ENCODE measurements around the gene SH3BGR.

The SH3BGR gene

GRCh38 chr21:39472786-39473185 lies 21.0 kb downstream of the SH3BGR start:
- H3K27ac Mint-ChIP-seq = no peak overlapping the region
- H3K4me3 Mint-ChIP-seq = no peak overlapping the region
- H3K27me3 Mint-ChIP-seq = peaks cover 0 to 6% of the 10 kb centered on the region in 2 donors
- no peaks in the 10 kb centered on the region for H3K4me1 Mint-ChIP-seq (ENCODE audit: low read depth in 2 of 2)
- ATAC-seq (replicated peaks) (no peak), DNase-seq (no peak)
- no peaks in the 10 kb centered on the region for H3K9me3 Mint-ChIP-seq
- no peaks in the 10 kb centered on the region for H3K36me3 Mint-ChIP-seq (ENCODE audit: insufficient read depth)

GRCh38 chr21:39474611-39475010 lies 22.8 kb downstream of the SH3BGR start:
- Mint-ChIP-seq H3K4me3 (no peak overlapping the region), H3K27me3 (peaks cover 0 to 11% of the 10 kb centered on the region in 2 donors), H3K9me3 (no peaks in the 10 kb centered on the region), H3K36me3 (ENCODE audit: insufficient read depth) (peaks cover 3% of the 10 kb centered on the region), H3K4me1 (ENCODE audit: low read depth in 2 of 2) (no peaks in the 10 kb centered on the region), H3K27ac (no peak overlapping the region)
- ATAC-seq (replicated peaks) (no peak), DNase-seq (no peak)

DNA sequence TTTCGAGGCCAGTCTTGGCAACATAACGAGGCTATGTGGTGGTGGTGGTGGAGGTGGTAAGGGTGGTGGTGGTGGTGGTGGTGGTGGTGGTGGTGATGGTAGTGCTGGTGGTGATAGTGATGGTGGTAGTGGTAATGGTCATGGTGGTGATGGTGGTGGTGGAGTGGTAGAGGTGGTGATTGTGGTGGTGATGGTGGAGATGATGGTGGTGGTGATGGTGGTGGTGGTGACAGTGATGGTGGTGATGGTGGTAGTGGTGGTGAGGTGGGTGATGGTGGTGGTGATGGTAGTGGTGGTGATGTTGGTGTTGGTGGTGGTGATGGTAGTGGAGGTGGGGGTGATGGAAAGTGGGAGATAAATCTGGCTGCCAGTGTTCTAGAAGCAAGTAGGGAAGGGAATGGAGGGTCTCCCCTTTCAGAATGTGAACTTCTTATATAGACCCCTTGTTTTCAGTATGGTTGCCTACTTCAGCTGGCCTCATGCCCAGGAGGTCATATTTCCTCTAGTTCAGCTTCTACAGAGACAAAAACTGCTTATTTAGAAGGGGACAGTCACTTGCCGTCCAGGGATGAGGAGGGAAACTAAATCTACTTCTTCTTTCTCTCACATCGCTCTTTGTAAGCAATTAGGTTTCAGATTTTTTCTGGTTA lies 27.5 kb downstream of the SH3BGR start:
- Mint-ChIP-seq H3K36me3 (ENCODE audit: insufficient read depth) (peaks cover 3% of the 10 kb centered on the region), H3K9me3 (no peaks in the 10 kb centered on the region), H3K27ac (no peak overlapping the region), H3K4me1 (ENCODE audit: low read depth in 2 of 2) (no peaks in the 10 kb centered on the region), H3K27me3 (peaks cover 14 to 20% of the 10 kb centered on the region in 2 donors), H3K4me3 (no peak overlapping the region)
- no peak for DNase-seq
- ATAC-seq (replicated peaks) = no peak

DNA sequence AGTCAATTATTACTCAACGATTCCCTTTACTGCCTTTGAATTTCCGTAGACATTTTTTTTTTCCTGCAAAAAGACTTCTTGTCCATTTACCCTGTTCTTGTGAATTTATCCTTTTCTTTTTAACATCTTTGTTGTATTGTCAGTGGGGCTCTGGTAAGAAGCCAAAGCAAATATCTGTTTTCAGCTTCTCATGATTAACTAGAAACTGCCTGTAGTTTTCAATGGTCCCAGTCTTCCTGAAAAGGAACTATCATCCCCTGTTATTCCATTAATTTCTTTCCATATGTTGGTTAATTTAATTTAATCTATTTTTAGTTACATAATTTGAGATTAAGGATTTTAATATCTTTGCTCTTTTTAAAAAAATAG lies 28.0 kb downstream of the SH3BGR start:
- H3K4me1 Mint-ChIP-seq (ENCODE audit: low read depth in 2 of 2) = no peaks in the 10 kb centered on the region
- H3K4me3 Mint-ChIP-seq = no peak overlapping the region
- DNase-seq (no peak), ATAC-seq (replicated peaks) (no peak)
- no peaks in the 10 kb centered on the region for H3K9me3 Mint-ChIP-seq
- peaks cover 3% of the 10 kb centered on the region for H3K36me3 Mint-ChIP-seq (ENCODE audit: insufficient read depth)
- peaks cover 14 to 20% of the 10 kb centered on the region in 2 donors for H3K27me3 Mint-ChIP-seq
- no peak overlapping the region for H3K27ac Mint-ChIP-seq

- Mint-ChIP-seq H3K27ac (no peak overlapping the region), H3K36me3 (ENCODE audit: insufficient read depth) (peaks cover 3% of the 10 kb centered on the region)
Measured at GRCh38 chr21:39480271-39480670, 28.5 kb downstream of the SH3BGR start.

DNA sequence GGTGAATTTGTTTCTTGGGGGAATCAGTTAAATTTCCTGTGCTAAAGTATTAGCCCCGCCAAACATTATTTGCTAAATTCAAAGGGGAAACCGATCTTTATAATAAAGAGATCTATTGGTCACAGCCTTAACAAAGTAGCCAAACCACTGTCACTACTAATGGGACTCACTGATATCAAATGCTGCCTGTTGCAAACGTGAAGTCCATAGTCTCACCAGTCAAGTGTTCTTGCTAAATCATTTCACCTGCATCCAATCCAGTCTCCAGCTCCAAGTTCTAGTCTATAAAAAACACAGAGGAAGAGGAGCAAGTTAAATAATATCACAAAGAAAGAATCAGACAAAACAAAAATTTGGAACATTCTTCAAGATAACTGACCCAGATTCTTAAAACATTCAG lies 30.1 kb downstream of the SH3BGR start:
- DNase-seq = no peak
- Mint-ChIP-seq H3K4me3 (no peak overlapping the region), H3K27me3 (peaks cover 14 to 20% of the 10 kb centered on the region in 2 donors), H3K36me3 (ENCODE audit: insufficient read depth) (peaks cover 3% of the 10 kb centered on the region), H3K27ac (no peak overlapping the region), H3K4me1 (ENCODE audit: low read depth in 2 of 2) (no peaks in the 10 kb centered on the region), H3K9me3 (no peaks in the 10 kb centered on the region)
- no peak for ATAC-seq (replicated peaks)

More at GRCh38 chr21:39480271-39480670, 28.5 kb downstream of the SH3BGR start:
- Mint-ChIP-seq H3K9me3 (no peaks in the 10 kb centered on the region), H3K4me1 (ENCODE audit: low read depth in 2 of 2) (no peaks in the 10 kb centered on the region), H3K4me3 (no peak overlapping the region), H3K27me3 (peaks cover 14 to 20% of the 10 kb centered on the region in 2 donors)
- ATAC-seq (replicated peaks) (no peak), DNase-seq (no peak)

DNA sequence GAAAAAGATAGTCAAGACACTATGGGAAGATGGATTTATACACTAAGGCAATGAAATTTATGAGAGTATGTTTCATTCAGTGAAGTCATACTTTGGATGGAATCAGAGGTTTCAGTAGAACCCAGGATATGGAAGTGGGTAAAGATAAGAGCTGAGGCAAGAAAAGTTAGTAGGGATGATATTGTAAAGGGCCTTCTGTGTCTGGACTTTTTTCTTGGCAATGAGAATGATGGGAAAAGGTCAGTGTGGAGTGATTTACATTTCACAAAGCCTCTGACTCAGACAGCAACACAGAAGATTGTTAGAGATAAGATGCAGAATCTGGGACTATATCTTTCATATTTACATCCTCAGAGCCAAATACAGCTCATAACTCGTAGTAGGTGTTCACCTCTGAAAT lies 32.1 kb downstream of the SH3BGR start:
- no peaks in the 10 kb centered on the region for H3K4me1 Mint-ChIP-seq (ENCODE audit: low read depth in 2 of 2)
- DNase-seq (no peak), ATAC-seq (replicated peaks) (no peak)
- H3K4me3 Mint-ChIP-seq = no peak overlapping the region
- H3K9me3 Mint-ChIP-seq = no peaks in the 10 kb centered on the region
- no peak overlapping the region for H3K27ac Mint-ChIP-seq
- H3K36me3 Mint-ChIP-seq (ENCODE audit: insufficient read depth) = peaks cover 3% of the 10 kb centered on the region
- peaks cover 14 to 15% of the 10 kb centered on the region in 2 donors for H3K27me3 Mint-ChIP-seq

- Mint-ChIP-seq H3K9me3 (no peaks in the 10 kb centered on the region), H3K4me3 (no peak overlapping the region), H3K36me3 (ENCODE audit: insufficient read depth) (no peaks in the 10 kb centered on the region), H3K4me1 (ENCODE audit: low read depth in 2 of 2) (no peaks in the 10 kb centered on the region), H3K27me3 (peaks cover 14 to 15% of the 10 kb centered on the region in 2 donors), H3K27ac (no peak overlapping the region)
- DNase-seq (no peak), ATAC-seq (replicated peaks) (no peak)
Measured at GRCh38 chr21:39484711-39485276, 33.0 kb downstream of the SH3BGR start.

- Mint-ChIP-seq H3K27me3 (peaks cover 5 to 11% of the 10 kb centered on the region in 2 donors), H3K36me3 (ENCODE audit: insufficient read depth) (peaks cover 3% of the 10 kb centered on the region), H3K9me3 (peaks cover 0 to under 1% of the 10 kb centered on the region in 2 donors), H3K27ac (no peak overlapping the region), H3K4me3 (no peak overlapping the region), H3K4me1 (ENCODE audit: low read depth in 2 of 2) (no peaks in the 10 kb centered on the region)
- ATAC-seq (replicated peaks) (no peak), DNase-seq (no peak)
Measured at GRCh38 chr21:39489380-39489924, 37.7 kb downstream of the SH3BGR start.

GRCh38 chr21:39499156-39499555 lies 47.4 kb downstream of the SH3BGR start:
- ATAC-seq (replicated peaks) = no peak
- H3K27me3 Mint-ChIP-seq = peaks cover 0 to 9% of the 10 kb centered on the region in 2 donors
- H3K4me3 Mint-ChIP-seq = no peak overlapping the region
- no peak overlapping the region for H3K27ac Mint-ChIP-seq
- H3K36me3 Mint-ChIP-seq (ENCODE audit: insufficient read depth) = no peaks in the 10 kb centered on the region
- H3K4me1 Mint-ChIP-seq (ENCODE audit: low read depth in 2 of 2) = no peaks in the 10 kb centered on the region
- DNase-seq = no peak
- H3K9me3 Mint-ChIP-seq = peaks cover 0 to 1% of the 10 kb centered on the region in 2 donors

DNA sequence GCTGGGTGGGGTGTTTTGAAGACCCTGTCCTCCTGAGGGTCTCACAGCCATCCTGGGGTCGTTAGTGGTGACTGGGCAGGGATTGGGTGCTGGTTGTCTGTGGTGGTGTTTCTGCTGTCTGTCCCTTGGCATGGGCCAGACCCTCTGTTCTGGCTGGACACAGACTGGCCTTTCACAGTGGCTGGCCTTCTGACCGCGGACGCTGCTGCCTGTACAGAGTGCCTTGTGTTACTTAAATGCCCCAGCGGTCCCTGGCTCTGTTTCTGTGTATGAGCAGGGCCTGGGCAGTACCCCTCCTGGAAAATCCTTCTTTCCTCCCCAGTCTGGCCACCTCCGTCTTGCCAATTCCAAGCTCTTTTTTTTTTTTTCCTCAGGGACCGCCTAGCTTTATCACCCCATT lies 50.9 kb downstream of the SH3BGR start:
- DNase-seq (no peak), ATAC-seq (replicated peaks) (no peak)
- no peaks in the 10 kb centered on the region for H3K4me1 Mint-ChIP-seq (ENCODE audit: low read depth in 2 of 2)
- no peaks in the 10 kb centered on the region for H3K9me3 Mint-ChIP-seq
- H3K4me3 Mint-ChIP-seq = no peak overlapping the region
- H3K36me3 Mint-ChIP-seq (ENCODE audit: insufficient read depth) = no peaks in the 10 kb centered on the region
- peaks cover 0 to 8% of the 10 kb centered on the region in 2 donors for H3K27me3 Mint-ChIP-seq
- H3K27ac Mint-ChIP-seq = no peak overlapping the region

- Mint-ChIP-seq H3K36me3 (ENCODE audit: insufficient read depth) (no peaks in the 10 kb centered on the region), H3K4me1 (ENCODE audit: low read depth in 2 of 2) (no peaks in the 10 kb centered on the region), H3K27ac (no peak overlapping the region), H3K27me3 (peaks cover 0 to 8% of the 10 kb centered on the region in 2 donors), H3K4me3 (no peak overlapping the region), H3K9me3 (no peaks in the 10 kb centered on the region)
- DNase-seq (no peak), ATAC-seq (replicated peaks) (no peak)
Measured at GRCh38 chr21:39503123-39503762, 51.5 kb downstream of the SH3BGR start.

GRCh38 chr21:39504230-39504629 lies 52.5 kb downstream of the SH3BGR start:
- no peaks in the 10 kb centered on the region for H3K36me3 Mint-ChIP-seq (ENCODE audit: insufficient read depth)
- ATAC-seq (replicated peaks) (no peak), DNase-seq (no peak)
- H3K27me3 Mint-ChIP-seq = peaks cover 0 to 8% of the 10 kb centered on the region in 2 donors
- no peak overlapping the region for H3K27ac Mint-ChIP-seq
- H3K9me3 Mint-ChIP-seq = no peaks in the 10 kb centered on the region
- H3K4me3 Mint-ChIP-seq = no peak overlapping the region
- H3K4me1 Mint-ChIP-seq (ENCODE audit: low read depth in 2 of 2) = no peaks in the 10 kb centered on the region

DNA sequence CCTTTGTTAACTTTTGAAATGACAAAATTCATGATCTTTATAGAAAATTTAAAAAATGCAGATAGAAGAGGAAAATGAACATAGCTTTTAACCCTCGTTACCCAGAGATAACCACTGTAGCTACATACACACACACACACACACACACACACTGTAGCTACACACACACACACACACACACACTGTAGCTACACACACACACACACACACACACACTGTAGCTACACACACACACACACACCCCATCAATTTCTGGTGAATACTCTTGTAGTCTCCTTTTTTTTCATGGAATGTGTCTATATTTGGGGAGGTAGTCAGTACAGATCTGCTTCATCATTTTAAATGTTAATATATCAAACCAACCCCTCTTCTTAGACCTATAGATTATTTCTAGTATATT lies 58.5 kb downstream of the SH3BGR start:
- Mint-ChIP-seq H3K27me3 (no peaks in the 10 kb centered on the region), H3K36me3 (ENCODE audit: insufficient read depth) (no peaks in the 10 kb centered on the region), H3K4me3 (no peak overlapping the region), H3K9me3 (no peaks in the 10 kb centered on the region), H3K27ac (no peak overlapping the region), H3K4me1 (ENCODE audit: low read depth in 2 of 2) (no peaks in the 10 kb centered on the region)
- no peak for DNase-seq
- ATAC-seq (replicated peaks) = no peak
